IMR-90 (cell line): ENCODE results near the gene CCNA2.

ENCODE experiments used
- BHLHE40 ChIP-seq: fragments of 150-350 bp; IDR thresholded peaks from 2 replicates; pipeline ENCODE4 v1.6.1; 2016; ENCODE audit warnings: mild to moderate bottlenecking, low read depth, low read length
- CEBPB ChIP-seq: IDR thresholded peaks from 2 replicates; pipeline ENCODE4 v1.6.1; 2012; ENCODE audit warnings: low read depth, low read length, improper control_type of control experiment
- FOS ChIP-seq: fragments of 150-350 bp; IDR thresholded peaks from 2 replicates; pipeline ENCODE4 v1.6.1; 2016; ENCODE audit warnings: low read depth, low read length
- MXI1 ChIP-seq: IDR thresholded peaks from 2 replicates; pipeline ENCODE4 v1.6.1; 2012; ENCODE audit warnings: low read depth, mild to moderate bottlenecking, low read length, moderate library complexity, borderline replicate concordance
- POLR2A ChIP-seq: IDR thresholded peaks from 2 replicates; pipeline ENCODE4 v1.6.1; 2012; ENCODE audit warnings: mild to moderate bottlenecking, low read depth, low read length
- RAD21 ChIP-seq: IDR thresholded peaks from 2 replicates; pipeline ENCODE4 v1.6.1; 2012; ENCODE audit warnings: low read length, improper control_type of control experiment
- RCOR1 ChIP-seq: IDR thresholded peaks from 2 replicates; pipeline ENCODE4 v1.6.1; 2012; ENCODE audit warnings: mild to moderate bottlenecking, low read length, improper control_type of control experiment; ENCODE audit not compliant: insufficient replicate concordance
- RFX5 ChIP-seq: IDR thresholded peaks from 2 replicates; pipeline ENCODE4 v1.8.0; 2012; ENCODE audit warnings: low read depth, mild to moderate bottlenecking, low read length, moderate library complexity
- SMC3 ChIP-seq: fragments of 150-350 bp; IDR thresholded peaks from 2 replicates; pipeline ENCODE4 v1.6.1; 2016; ENCODE audit warnings: low read depth, mild to moderate bottlenecking, antibody characterized with exemption, low read length, moderate library complexity
- USF2 ChIP-seq: fragments of 150-350 bp; IDR thresholded peaks from 2 replicates; pipeline ENCODE4 v1.6.1; 2017; ENCODE audit warnings: mild to moderate bottlenecking, antibody characterized with exemption, low read length, low read depth
- TF ChIP-seq, protein P1 (sequence below): conservative IDR thresholded peaks from 2 replicates; pipeline ENCODE4 v1.5.1; 2012; ENCODE audit warnings: mild to moderate bottlenecking, low read depth, low read length, improper control_type of control experiment
- TF ChIP-seq, protein P2 (sequence below): fragments of 150-350 bp; IDR thresholded peaks from 2 replicates; pipeline ENCODE4 v1.6.1; 2016; ENCODE audit warnings: low read depth, mild to moderate bottlenecking, low read length, moderate library complexity, borderline replicate concordance

- TF ChIP-seq, protein P1, sequence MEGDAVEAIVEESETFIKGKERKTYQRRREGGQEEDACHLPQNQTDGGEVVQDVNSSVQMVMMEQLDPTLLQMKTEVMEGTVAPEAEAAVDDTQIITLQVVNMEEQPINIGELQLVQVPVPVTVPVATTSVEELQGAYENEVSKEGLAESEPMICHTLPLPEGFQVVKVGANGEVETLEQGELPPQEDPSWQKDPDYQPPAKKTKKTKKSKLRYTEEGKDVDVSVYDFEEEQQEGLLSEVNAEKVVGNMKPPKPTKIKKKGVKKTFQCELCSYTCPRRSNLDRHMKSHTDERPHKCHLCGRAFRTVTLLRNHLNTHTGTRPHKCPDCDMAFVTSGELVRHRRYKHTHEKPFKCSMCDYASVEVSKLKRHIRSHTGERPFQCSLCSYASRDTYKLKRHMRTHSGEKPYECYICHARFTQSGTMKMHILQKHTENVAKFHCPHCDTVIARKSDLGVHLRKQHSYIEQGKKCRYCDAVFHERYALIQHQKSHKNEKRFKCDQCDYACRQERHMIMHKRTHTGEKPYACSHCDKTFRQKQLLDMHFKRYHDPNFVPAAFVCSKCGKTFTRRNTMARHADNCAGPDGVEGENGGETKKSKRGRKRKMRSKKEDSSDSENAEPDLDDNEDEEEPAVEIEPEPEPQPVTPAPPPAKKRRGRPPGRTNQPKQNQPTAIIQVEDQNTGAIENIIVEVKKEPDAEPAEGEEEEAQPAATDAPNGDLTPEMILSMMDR: no peak
- TF ChIP-seq POLR2A (no peak), RAD21 (no peak), USF2 (no peak), BHLHE40 (no peak), FOS (no peak), SMC3 (no peak), CEBPB (no peak), RFX5 (no peak), RCOR1 (no peak), MXI1 (no peak)
- TF ChIP-seq, protein P2, sequence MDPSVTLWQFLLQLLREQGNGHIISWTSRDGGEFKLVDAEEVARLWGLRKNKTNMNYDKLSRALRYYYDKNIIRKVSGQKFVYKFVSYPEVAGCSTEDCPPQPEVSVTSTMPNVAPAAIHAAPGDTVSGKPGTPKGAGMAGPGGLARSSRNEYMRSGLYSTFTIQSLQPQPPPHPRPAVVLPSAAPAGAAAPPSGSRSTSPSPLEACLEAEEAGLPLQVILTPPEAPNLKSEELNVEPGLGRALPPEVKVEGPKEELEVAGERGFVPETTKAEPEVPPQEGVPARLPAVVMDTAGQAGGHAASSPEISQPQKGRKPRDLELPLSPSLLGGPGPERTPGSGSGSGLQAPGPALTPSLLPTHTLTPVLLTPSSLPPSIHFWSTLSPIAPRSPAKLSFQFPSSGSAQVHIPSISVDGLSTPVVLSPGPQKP: no peak
These were observed 733 bp downstream of the CCNA2 start for GRCh38 chr4:121822796-121823504.
